ENCODE data around the gene NFE2L3. TPM values are rescaled to one million over a fixed set of nuclear protein-coding genes. Genes with fewer than 3 reads are reported as not detected.
"Not testable (repeated sequence)": the region's sequence is repeated elsewhere in the genome, so short reads cannot be mapped to it uniquely, and the experiment has no call there.

NFE2L3 gene
- total RNA-seq, 2 donors from 2014 or later = 1.8 to 2.0 TPM

- intact Hi-C loops (cut with DNase I) = no loop called here
- no peak for DNase-seq (ENCODE audit: low spot score)
Measured at GRCh38 chr7:26162431-26162830, 10.4 kb downstream of the NFE2L3 start.

GRCh38 chr7:26163804-26164203 lies 11.8 kb downstream of the NFE2L3 start:
- intact Hi-C loops (cut with DNase I); DNase-seq (ENCODE audit: low spot score): not testable (repeated sequence)

GRCh38 chr7:26165950-26166683 lies 14.1 kb downstream of the NFE2L3 start:
- intact Hi-C loops (cut with DNase I) = no loop called here
- DNase-seq (ENCODE audit: low spot score) = no peak

GRCh38 chr7:26166684-26167266 lies 14.8 kb downstream of the NFE2L3 start:
- DNase-seq (ENCODE audit: low spot score) = no peak
- intact Hi-C loops (cut with DNase I) = no loop called here

GRCh38 chr7:26167303-26167934 lies 15.4 kb downstream of the NFE2L3 start:
- DNase-seq (ENCODE audit: low spot score) = no peak
- intact Hi-C loops (cut with DNase I) = no loop called here

- no peak for DNase-seq (ENCODE audit: low spot score)
- intact Hi-C loops (cut with DNase I) = no loop called here
Measured at GRCh38 chr7:26168458-26169023, 16.5 kb downstream of the NFE2L3 start.

- no peak for DNase-seq (ENCODE audit: low spot score)
- intact Hi-C loops (cut with DNase I) = no loop called here
Measured at GRCh38 chr7:26169271-26169670, 17.3 kb downstream of the NFE2L3 start.

GRCh38 chr7:26170663-26171062 lies 18.7 kb downstream of the NFE2L3 start:
- intact Hi-C loops (cut with DNase I) = no loop called here
- no peak for DNase-seq (ENCODE audit: low spot score)

- intact Hi-C loops (cut with DNase I) = no loop called here
- no peak for DNase-seq (ENCODE audit: low spot score)
Measured at GRCh38 chr7:26171601-26172000, 19.6 kb downstream of the NFE2L3 start.

- intact Hi-C loops (cut with DNase I) = no loop called here
Measured at GRCh38 chr7:26172048-26172447, 20.1 kb downstream of the NFE2L3 start.

GRCh38 chr7:26175903-26176302 lies 23.9 kb downstream of the NFE2L3 start:
- intact Hi-C loops (cut with DNase I); DNase-seq (ENCODE audit: low spot score): not testable (repeated sequence)

More at GRCh38 chr7:26172048-26172447, 20.1 kb downstream of the NFE2L3 start:
- DNase-seq (ENCODE audit: low spot score) = no peak

- intact Hi-C loops (cut with DNase I); DNase-seq (ENCODE audit: low spot score): not testable (repeated sequence)
Measured at GRCh38 chr7:26176696-26177095, 24.7 kb downstream of the NFE2L3 start.

- DNase-seq (ENCODE audit: low spot score); intact Hi-C loops (cut with DNase I): not testable (repeated sequence)
Measured at GRCh38 chr7:26177269-26177668, 25.3 kb downstream of the NFE2L3 start.

- intact Hi-C loops (cut with DNase I) = no loop called here
- DNase-seq (ENCODE audit: low spot score) = no peak
Measured at GRCh38 chr7:26178272-26178960, 26.4 kb downstream of the NFE2L3 start.

- intact Hi-C loops (cut with DNase I) = no loop called here
- no peak for DNase-seq (ENCODE audit: low spot score)
Measured at GRCh38 chr7:26179422-26179821, 27.4 kb downstream of the NFE2L3 start.

GRCh38 chr7:26179826-26180497 lies 28.0 kb downstream of the NFE2L3 start:
- no peak for DNase-seq (ENCODE audit: low spot score)
- intact Hi-C loops (cut with DNase I) = no loop called here

- intact Hi-C loops (cut with DNase I) = no loop called here
- DNase-seq (ENCODE audit: low spot score) = no peak
Measured at GRCh38 chr7:26180792-26181198, 28.8 kb downstream of the NFE2L3 start.

- intact Hi-C loops (cut with DNase I) = no loop called here
- DNase-seq (ENCODE audit: low spot score) = no peak
Measured at GRCh38 chr7:26181474-26182227, 29.7 kb downstream of the NFE2L3 start.
